Measurements from ENCODE around the gene TIAM2. TPM values are rescaled to one million over a fixed set of nuclear protein-coding genes. Genes with fewer than 3 reads are reported as not detected.

The TIAM2 gene
- total RNA-seq, 2 donors from 2014 or later = 9.3 to 10.3 TPM

DNA sequence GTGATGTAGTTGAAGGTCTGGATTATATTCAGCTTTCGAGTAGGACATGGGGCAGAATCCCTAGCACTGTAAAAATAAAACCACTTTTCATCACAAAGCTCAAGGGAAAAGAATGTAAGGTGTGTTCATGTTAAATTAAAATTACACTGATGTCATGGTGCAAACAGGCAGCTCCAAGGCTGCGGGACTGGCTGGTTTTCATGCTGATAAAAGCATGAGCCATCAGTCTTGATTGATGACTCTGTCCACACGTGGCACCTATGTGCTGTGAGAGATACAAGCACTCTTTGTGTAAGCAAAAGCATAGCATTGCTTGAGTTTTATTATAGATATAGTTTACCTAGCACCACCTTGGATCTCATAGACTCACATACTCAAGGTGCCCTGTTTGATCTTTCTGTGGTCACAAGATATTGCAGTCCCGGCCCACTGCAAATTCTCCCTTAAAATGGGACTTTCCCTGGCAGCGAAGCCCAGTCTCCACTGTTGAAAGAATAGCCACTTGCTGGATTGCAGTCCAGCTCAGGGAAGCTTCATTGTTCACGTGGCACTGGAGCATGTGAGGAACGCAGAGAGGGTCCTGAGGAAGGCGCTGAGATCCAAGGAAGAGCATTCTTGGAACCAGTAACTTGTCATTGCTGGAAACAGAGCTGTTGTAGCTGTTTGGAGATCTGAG, 90.6 kb downstream of the TIAM2 start:
- H3K36me3 ChIP-seq = no peaks in the 10 kb centered on the region
- H3K4me3 ChIP-seq = no peak overlapping the region
- no peaks in the 10 kb centered on the region for H3K9me3 ChIP-seq
- no peak overlapping the region for H3K27ac ChIP-seq
- H3K4me1 ChIP-seq = no peaks in the 10 kb centered on the region
- no peak for DNase-seq (ENCODE audit: low spot score)
- H3K27me3 ChIP-seq = no peaks in the 10 kb centered on the region
- TF ChIP-seq, protein P1, sequence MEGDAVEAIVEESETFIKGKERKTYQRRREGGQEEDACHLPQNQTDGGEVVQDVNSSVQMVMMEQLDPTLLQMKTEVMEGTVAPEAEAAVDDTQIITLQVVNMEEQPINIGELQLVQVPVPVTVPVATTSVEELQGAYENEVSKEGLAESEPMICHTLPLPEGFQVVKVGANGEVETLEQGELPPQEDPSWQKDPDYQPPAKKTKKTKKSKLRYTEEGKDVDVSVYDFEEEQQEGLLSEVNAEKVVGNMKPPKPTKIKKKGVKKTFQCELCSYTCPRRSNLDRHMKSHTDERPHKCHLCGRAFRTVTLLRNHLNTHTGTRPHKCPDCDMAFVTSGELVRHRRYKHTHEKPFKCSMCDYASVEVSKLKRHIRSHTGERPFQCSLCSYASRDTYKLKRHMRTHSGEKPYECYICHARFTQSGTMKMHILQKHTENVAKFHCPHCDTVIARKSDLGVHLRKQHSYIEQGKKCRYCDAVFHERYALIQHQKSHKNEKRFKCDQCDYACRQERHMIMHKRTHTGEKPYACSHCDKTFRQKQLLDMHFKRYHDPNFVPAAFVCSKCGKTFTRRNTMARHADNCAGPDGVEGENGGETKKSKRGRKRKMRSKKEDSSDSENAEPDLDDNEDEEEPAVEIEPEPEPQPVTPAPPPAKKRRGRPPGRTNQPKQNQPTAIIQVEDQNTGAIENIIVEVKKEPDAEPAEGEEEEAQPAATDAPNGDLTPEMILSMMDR (IDR thresholded peaks at IDR 0.05) = no peak

DNA sequence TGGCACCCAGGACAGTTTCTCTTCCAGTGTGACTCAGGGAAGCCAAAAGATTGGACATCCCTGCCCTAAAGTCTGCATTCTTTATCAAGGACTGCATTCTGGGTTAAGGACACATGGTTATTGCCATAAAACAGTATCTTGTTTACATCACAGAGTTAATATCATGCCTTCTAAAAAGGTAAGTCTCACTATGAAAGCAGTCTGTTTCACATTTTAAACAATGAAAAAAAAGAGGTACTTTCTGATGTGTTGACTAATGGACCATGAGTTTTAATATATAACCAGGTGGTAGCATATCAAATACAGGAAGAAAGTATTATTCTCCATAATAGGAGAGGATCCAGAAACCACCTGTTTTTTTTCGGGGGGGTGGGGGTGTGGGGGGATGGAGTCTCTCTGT, 93.7 kb downstream of the TIAM2 start:
- no peaks in the 10 kb centered on the region for H3K4me1 ChIP-seq
- DNase-seq (ENCODE audit: low spot score) = no peak
- H3K4me3 ChIP-seq = no peak overlapping the region
- no peaks in the 10 kb centered on the region for H3K36me3 ChIP-seq
- H3K27ac ChIP-seq = no peak overlapping the region
- H3K9me3 ChIP-seq = no peaks in the 10 kb centered on the region
- TF ChIP-seq, protein P1 (IDR thresholded peaks at IDR 0.05) = no peak
- H3K27me3 ChIP-seq = no peaks in the 10 kb centered on the region

DNA sequence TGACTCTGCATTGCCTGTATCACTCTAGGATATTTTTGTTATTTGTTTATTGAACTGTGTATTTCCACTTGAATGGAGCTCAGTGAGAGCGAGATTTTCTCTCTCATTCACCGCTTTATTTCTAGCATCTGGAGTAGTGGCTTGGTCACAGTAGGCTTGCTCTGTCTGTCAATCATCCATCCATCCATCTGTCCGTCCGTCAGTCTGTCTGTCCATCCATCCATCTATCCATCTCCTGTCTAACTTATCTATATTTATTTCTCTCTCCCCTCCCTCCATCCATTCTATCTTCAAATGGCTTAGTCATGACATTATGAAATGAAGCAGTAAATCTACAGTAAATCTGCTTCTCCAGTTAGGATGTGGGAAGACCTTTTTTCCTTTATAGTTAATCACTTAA, 94.6 kb downstream of the TIAM2 start:
- TF ChIP-seq, protein P1 (IDR thresholded peaks at IDR 0.05) = no peak
- Histone ChIP-seq H3K36me3 (no peaks in the 10 kb centered on the region), H3K4me3 (no peak overlapping the region), H3K9me3 (no peaks in the 10 kb centered on the region), H3K27me3 (no peaks in the 10 kb centered on the region), H3K4me1 (no peaks in the 10 kb centered on the region), H3K27ac (no peak overlapping the region)
- DNase-seq (ENCODE audit: low spot score) = no peak

DNA sequence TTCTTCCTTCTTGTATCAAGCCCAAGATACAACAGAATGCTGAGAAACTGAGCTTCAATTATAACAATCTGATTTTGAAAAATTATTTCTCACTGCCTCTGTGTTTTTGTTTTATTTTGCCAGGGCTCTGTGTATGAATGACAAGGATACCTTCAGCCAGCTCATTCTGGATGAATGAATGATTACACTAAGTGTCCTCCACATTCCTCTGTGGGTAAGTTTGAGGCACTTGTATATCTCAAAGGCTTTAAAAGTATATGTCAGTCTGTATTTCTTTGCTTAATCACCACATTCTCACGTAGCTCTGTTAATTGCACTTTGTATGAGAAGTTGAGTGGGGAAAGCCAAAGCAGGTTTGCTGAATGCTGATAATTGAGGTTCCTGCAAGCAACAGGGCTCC, 95.1 kb downstream of the TIAM2 start:
- Histone ChIP-seq H3K27ac (no peak overlapping the region), H3K36me3 (no peaks in the 10 kb centered on the region), H3K4me3 (no peak overlapping the region), H3K27me3 (no peaks in the 10 kb centered on the region), H3K9me3 (no peaks in the 10 kb centered on the region), H3K4me1 (no peaks in the 10 kb centered on the region)
- DNase-seq (ENCODE audit: low spot score) = no peak
- TF ChIP-seq, protein P1 (IDR thresholded peaks at IDR 0.05) = no peak

DNA sequence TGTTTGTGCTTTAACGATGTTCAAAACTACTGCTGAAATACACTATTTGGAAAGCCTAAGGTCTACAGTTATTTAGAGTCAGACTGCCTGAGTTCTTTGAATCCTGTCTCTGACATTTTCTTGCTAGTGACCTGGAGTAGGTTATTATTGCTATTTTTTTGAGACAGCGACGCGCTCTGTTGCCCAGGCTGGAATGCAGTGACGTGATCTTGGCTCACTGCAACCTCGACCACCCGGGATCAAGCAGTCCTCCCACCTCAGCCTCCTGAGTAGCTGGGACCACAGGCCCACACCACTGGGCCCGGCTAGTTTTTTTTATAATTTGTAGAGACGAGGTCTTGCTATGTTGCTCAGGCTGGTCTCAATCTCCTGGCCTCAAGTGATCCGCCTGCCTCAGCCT, 96.6 kb downstream of the TIAM2 start:
- Histone ChIP-seq H3K36me3 (no peaks in the 10 kb centered on the region), H3K4me1 (no peaks in the 10 kb centered on the region), H3K9me3 (no peaks in the 10 kb centered on the region), H3K4me3 (no peak overlapping the region), H3K27me3 (no peaks in the 10 kb centered on the region), H3K27ac (no peak overlapping the region)
- DNase-seq (ENCODE audit: low spot score) = no peak
- TF ChIP-seq, protein P1 (IDR thresholded peaks at IDR 0.05) = no peak

DNA sequence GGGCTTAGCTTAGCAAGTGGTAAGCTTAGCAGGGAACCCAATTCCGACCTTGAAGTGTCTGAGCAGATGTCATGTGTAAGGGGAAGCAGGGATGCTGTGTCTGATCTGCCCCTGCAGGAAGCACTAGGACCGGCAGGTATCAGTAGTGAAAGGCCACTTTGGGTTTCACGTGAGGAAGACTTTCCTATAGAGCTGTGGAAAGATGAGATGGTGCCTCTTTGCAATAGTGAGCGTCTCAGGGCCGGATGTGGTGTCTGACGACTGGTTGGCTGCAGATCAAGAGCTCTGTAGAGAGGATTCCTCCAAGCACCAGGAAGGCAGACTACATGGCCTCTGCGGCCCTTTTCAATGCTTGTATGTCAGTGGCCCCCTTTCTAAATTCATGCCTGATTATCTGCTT, 98.3 kb downstream of the TIAM2 start:
- no peaks in the 10 kb centered on the region for H3K4me1 ChIP-seq
- H3K27me3 ChIP-seq = no peaks in the 10 kb centered on the region
- no peak for DNase-seq (ENCODE audit: low spot score)
- no peaks in the 10 kb centered on the region for H3K36me3 ChIP-seq
- TF ChIP-seq, protein P1 (IDR thresholded peaks at IDR 0.05) = no peak
- no peak overlapping the region for H3K4me3 ChIP-seq
- H3K27ac ChIP-seq = no peak overlapping the region
- no peaks in the 10 kb centered on the region for H3K9me3 ChIP-seq

Measured in right atrium auricular region (tissue), 2 donors.